Chondrocyte (in vitro differentiated cells): ENCODE measurements around the gene AXDND1. TPM values are rescaled to one million over a fixed set of nuclear protein-coding genes. Genes with fewer than 3 reads are reported as not detected.
"Not testable (repeated sequence)": the region's sequence is repeated elsewhere in the genome, so short reads cannot be mapped to it uniquely, and the experiment has no call there.

ENCODE experiments used
- DNase-seq: peaks from one replicate; pipeline ENCODE4 v3.0.0; 2021; ENCODE audit warnings: mixed read lengths, low spot score
- H3K27ac Mint-ChIP-seq: one replicate; pipeline ENCODE4 v1.8.0; 2021; ENCODE audit warnings: mild to moderate bottlenecking, moderate library complexity, mixed read lengths; ENCODE audit not compliant: unreplicated experiment
- H3K27me3 Mint-ChIP-seq: 2 replicates; pipeline ENCODE4 v1.8.0; 2021; ENCODE audit warnings: low read depth, mixed read lengths
- H3K36me3 Mint-ChIP-seq: 2 replicates; pipeline ENCODE4 v1.8.0; 2021; ENCODE audit warnings: low read depth, mixed read lengths
- H3K4me1 Mint-ChIP-seq: 2 replicates; pipeline ENCODE4 v1.8.0; 2021; ENCODE audit warnings: low read depth, mild to moderate bottlenecking, mixed read lengths
- H3K4me3 Mint-ChIP-seq: one replicate; pipeline ENCODE4 v1.8.0; 2021; ENCODE audit warnings: mild to moderate bottlenecking, moderate library complexity, mixed read lengths; ENCODE audit not compliant: unreplicated experiment
- H3K9me3 Mint-ChIP-seq: 2 replicates; pipeline ENCODE4 v1.8.0; 2021; ENCODE audit warnings: low read depth, mixed read lengths
- CTCF ChIP-seq: fragments of 200-600 bp; sonication (generic); IDR thresholded peaks from 2 replicates; pipeline ENCODE4 v1.5.0; 2021; ENCODE audit warnings: antibody characterized with exemption, mild to moderate bottlenecking, moderate library complexity
- total RNA-seq: library from RNA; stranded (reverse); gene quantifications from 3 replicates; pipeline ENCODE4 v1.2.1, GENCODE V29; 2021

AXDND1 gene
- total RNA-seq, 1 donor from 2014 or later = 0.20 TPM

DNA sequence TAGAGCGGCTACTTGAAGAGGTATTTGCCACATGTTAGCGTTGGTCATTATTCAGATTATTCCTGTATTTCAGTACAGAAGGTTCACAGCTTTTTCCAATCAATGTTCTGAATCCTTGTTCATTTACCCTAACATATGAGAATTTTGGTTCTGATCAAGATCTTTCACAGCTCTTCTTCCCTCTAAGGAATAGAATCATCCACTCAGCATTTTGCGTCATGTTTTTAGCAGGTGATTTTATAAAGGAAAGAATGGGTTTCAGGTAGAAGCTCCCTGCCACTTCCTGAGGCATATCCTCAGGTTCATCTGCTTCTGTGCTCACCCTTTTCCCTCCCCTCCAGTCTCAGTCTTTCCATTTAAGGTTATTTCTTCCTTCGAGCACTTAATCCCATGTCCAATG is 143.6 kb downstream of the AXDND1 start:
- no peaks in the 10 kb centered on the region for H3K4me1 Mint-ChIP-seq
- peaks cover 3% of the 10 kb centered on the region for H3K36me3 Mint-ChIP-seq
- no peak overlapping the region for H3K27ac Mint-ChIP-seq
- no peak overlapping the region for H3K4me3 Mint-ChIP-seq
- peaks cover 22% of the 10 kb centered on the region for H3K27me3 Mint-ChIP-seq
- TF ChIP-seq CTCF = no peak
- DNase-seq = no peak
- H3K9me3 Mint-ChIP-seq = peaks cover 16% of the 10 kb centered on the region

GRCh38 chr1:179510038-179510437 is 144.3 kb downstream of the AXDND1 start:
- Mint-ChIP-seq H3K27me3 (peaks cover 27% of the 10 kb centered on the region), H3K4me3 (no peak overlapping the region), H3K27ac (no peak overlapping the region), H3K4me1 (no peaks in the 10 kb centered on the region), H3K36me3 (peaks cover 3% of the 10 kb centered on the region), H3K9me3 (peaks cover 16% of the 10 kb centered on the region)
- TF ChIP-seq CTCF = no peak
- DNase-seq = no peak

GRCh38 chr1:179516976-179517705 is 151.4 kb downstream of the AXDND1 start:
- peaks cover 27% of the 10 kb centered on the region for H3K9me3 Mint-ChIP-seq
- H3K4me3 Mint-ChIP-seq = no peak overlapping the region
- TF ChIP-seq CTCF = no peak
- H3K27me3 Mint-ChIP-seq = peaks cover 35% of the 10 kb centered on the region
- DNase-seq = no peak
- H3K4me1 Mint-ChIP-seq = no peaks in the 10 kb centered on the region
- H3K36me3 Mint-ChIP-seq = peaks cover 1% of the 10 kb centered on the region
- no peak overlapping the region for H3K27ac Mint-ChIP-seq

DNA sequence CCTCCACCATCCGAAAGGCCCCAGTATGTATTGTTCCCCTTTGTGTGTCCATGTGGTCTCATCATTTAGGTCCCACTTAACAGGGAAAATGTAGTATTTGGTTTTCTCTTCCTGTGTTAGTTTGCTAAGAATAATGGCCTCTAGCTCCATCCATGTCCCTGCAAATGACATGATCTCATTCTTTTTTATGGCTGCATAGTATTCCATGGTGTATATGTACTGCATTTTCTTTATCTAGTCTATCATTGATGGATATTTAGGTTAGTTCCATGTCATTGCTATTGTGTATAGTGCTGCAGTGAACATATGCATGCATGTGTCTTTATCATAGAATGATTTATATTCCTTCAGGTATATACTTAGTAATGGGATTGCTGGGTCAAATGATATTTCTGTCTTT is 152.8 kb downstream of the AXDND1 start:
- not testable (repeated sequence) for H3K4me1 Mint-ChIP-seq, H3K36me3 Mint-ChIP-seq, H3K4me3 Mint-ChIP-seq, H3K27ac Mint-ChIP-seq, DNase-seq
- Mint-ChIP-seq H3K9me3 (peaks cover 18% of the 10 kb centered on the region), H3K27me3 (peaks cover 32% of the 10 kb centered on the region)

- H3K4me3 Mint-ChIP-seq = no peak overlapping the region
- peaks cover 2% of the 10 kb centered on the region for H3K9me3 Mint-ChIP-seq
- no peaks in the 10 kb centered on the region for H3K4me1 Mint-ChIP-seq
- peaks cover 4% of the 10 kb centered on the region for H3K27me3 Mint-ChIP-seq
- no peak for TF ChIP-seq CTCF
- no peak for DNase-seq
- no peak overlapping the region for H3K27ac Mint-ChIP-seq
- no peaks in the 10 kb centered on the region for H3K36me3 Mint-ChIP-seq
Measured at GRCh38 chr1:179529482-179530195, 163.9 kb downstream of the AXDND1 start.
